Left lobe of liver (tissue), 2 donors: ENCODE data around the gene IL1RL2. TPM values are rescaled to one million over a fixed set of nuclear protein-coding genes. Genes with fewer than 3 reads are reported as not detected.

Experiments used
- ATAC-seq: fragments of 200-7000 bp; cut with Tn5 transposase; one replicate; pipeline ENCODE4 v1.9.1; 2020; ENCODE audit warnings: mild to moderate bottlenecking, moderate library complexity
- DNase-seq: peaks from one replicate; pipeline ENCODE4 v3.0.0-alpha.2; 2020; ENCODE audit warnings: low spot score
- total RNA-seq: library from RNA; stranded (reverse); gene quantifications from one replicate; pipeline ENCODE4 v1.2.1, GENCODE V29; 2021
- donor health status: DM: no; HTN: no; CAD: no; lungs with moderate emphysema.
- donor health status: DM: no; HTN: yes; CAD: no.

IL1RL2 gene
- total RNA-seq, 1 donor from 2014 or later, result 2.5 TPM

- ATAC-seq, result peak; percentile 74
- DNase-seq, result peak; percentile 46
Observed at GRCh38 chr2:102235491-102235890, 48.7 kb downstream of the IL1RL2 start.

GRCh38 chr2:102236132-102236531, 49.3 kb downstream of the IL1RL2 start:
- ATAC-seq (no peak), DNase-seq (peak; percentile 23)

GRCh38 chr2:102237176-102237575, 50.4 kb downstream of the IL1RL2 start:
- DNase-seq (peak; percentile 38), ATAC-seq (no peak)

DNA sequence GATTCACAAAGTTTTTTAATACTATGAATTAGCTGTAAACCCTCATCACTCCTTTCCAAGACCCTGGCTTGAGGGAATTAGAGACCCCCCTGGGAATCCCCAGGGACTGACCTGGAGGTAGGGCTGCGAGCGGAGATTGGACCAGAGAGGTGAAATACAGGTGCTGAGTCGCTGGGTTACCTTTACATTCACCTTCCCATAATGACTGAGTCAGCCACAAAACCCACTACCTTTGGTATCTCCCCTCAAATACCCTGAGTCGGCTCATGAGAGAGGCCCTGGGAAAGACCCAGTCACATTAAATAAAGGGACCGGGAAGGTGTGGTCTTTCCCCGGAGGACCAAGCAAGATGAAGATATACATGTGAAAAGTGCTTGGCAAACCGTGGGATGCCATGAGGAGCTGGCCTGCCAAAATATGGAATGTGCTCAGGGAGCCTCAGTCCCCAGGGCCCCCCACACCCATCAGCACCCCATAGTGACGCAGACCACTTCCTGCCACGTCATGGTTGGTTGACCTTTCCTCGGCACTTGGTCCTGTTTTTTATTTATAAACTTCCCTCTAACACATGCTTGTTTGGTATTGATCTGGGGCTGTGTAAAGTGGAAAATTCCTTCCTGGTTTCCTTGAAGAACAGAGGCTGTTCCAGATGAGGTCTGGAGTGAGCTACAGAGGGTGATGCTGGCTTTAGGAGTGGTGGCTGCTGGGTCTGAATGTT, 51.4 kb downstream of the IL1RL2 start:
- no peak for ATAC-seq
- peak; percentile 41 for DNase-seq

DNA sequence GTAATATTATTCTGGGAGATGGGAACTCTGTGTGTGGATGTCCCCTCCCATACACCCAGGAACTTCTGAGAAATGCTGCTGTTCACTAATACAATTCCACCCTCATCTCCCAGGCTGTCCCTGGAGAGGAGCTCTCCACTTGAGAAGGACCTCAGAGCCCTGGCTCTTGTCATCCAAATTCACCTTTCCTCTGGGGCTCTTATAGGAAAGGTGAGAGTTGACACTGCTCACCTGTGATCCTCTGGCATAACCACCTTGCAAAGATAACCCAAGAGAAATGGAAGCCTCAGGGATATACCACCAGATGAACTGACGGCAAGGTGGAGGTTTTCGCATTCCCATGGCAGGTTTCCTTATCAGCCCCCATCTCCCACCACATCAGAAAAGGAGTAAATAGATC, 52.0 kb downstream of the IL1RL2 start:
- DNase-seq (peak; percentile 28), ATAC-seq (no peak)

- DNase-seq (peak; percentile 44), ATAC-seq (no peak)
Observed at GRCh38 chr2:102239344-102239743, 52.5 kb downstream of the IL1RL2 start.

- peak; percentile 99 for ATAC-seq
Observed at GRCh38 chr2:102240640-102241370, 54.0 kb downstream of the IL1RL2 start.

DNA sequence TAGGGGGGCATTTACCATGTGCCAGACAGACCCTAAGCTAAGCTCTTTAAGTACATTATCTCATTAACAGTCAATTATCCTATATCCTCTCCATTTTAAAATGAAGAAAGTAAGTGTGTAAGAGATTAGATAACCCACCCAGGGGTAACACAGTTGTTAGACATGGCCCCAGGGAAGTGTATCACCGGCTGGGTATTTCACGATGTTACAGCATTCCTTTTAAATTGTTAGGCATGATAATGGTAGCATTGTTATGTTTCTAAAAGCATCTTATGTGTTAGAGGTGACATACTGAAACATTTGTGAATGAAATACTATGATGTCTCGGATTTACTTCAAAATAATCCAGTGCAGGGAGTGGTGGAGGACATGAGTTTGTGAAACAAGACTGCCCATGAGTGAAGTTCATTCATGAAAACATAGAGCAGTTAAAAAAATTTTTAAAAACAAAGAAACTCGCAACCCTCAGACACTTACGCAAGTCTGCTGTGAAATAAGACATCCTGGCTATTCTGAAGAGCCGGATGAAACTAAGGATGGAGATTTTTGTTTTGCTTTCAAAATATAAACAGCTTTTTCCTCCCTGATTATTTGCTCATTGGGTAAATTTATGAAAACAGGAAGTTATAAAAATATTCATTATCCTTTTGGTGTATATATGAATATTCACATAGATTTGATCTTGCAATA, 54.9 kb downstream of the IL1RL2 start:
- ATAC-seq, result no peak
- DNase-seq, result no peak

More at GRCh38 chr2:102240640-102241370, 54.0 kb downstream of the IL1RL2 start:
- DNase-seq, result peak; percentile 92

- ATAC-seq (no peak), DNase-seq (peak; percentile 38)
Observed at GRCh38 chr2:102245266-102246151, 58.7 kb downstream of the IL1RL2 start.

DNA sequence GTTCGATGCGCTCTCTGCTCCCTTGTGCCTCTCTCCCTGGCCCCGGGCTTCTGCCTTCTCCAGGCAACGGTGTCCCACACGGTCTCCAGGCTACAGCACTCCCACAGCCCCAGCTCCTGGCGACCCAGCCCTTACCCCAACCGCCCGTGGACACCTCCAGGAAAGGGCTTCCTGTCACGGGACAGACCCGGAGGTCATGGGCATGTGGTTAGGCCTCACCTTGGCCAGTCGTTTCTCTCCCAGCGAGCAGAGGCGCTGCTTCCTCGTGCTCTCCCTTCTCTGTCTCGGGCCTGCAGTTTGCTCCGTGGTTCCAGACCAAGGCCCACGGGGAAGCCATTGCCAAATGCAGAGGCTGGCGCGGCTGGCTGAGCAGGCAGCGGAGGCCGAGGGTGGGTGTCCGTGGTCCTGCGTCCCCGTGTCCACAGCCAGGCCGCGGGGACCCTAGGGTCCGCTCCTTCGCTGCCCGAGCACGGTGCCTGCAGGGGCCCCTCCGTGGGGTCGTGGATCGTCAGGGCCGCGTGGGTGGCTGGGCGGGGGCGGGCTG, 63.5 kb downstream of the IL1RL2 start:
- ATAC-seq (no peak), DNase-seq (peak; percentile 49)

- ATAC-seq (peak; percentile 93), DNase-seq (peak; percentile 76)
Observed at GRCh38 chr2:102251042-102251848, 64.4 kb downstream of the IL1RL2 start.

DNA sequence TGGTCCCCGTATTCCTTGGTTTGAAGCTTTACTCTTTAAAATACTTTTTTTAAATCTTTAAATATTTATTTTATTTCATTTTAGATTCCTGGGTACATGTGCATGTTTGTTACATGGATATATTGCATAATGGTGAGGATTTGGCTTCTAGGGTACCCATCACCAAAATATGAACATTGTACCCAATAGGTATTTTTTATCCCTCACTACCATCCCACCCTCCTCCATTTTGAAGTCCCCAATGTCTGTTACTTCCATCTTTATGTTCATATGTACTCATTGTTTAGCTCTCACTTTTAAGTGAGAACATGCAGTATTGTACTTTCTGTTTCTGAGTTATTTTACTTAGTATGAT, 65.0 kb downstream of the IL1RL2 start:
- no peak for ATAC-seq
- no peak for DNase-seq

GRCh38 chr2:102252236-102252635, 65.4 kb downstream of the IL1RL2 start:
- no peak for ATAC-seq
- no peak for DNase-seq

DNA sequence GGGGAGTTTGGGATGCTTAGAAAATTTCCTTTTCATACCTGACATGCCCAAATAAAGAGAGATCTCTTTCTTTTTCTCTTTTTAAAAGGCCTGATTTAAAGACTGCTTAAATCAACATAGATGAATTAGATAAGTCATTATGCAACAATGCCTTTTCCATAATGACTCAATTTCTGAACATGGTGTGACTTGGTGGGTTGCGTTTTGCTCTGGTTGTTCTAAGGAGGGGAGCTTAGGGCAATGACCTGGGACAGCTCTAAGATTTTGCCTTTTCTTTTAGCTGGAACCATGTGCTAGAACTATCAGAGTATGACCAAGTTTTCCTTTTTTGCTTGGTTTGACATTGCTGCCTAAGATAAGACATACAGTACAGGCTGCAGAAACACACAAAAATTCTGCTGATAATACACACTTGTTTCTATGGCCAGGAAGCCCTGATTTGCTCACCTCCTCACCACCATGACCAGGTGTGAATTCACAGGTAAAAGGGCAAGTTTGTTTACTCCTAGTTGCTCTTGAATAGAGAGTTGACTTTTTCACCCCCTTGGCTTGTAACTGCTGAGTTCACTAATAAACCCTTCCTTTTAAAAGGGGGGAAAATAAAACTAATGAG, 66.4 kb downstream of the IL1RL2 start:
- ATAC-seq (no peak), DNase-seq (no peak)

DNA sequence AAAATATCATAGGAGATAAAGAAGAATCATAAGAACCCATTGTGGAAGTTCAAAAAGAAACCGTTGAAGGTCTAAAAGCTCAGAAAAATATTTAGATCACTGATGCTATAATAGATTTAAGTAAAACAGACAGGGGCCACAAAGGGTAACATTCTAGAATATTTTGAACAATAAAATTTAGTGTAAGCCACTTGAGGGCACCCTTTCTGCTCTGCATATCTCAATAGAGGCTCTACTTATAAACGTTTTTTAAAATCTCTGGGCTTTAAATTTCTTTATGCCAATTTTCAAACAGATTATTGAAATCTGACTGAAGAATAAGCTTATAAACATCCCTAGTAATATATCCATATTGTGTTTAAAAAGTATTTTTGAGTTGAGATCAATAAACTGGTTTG, 66.9 kb downstream of the IL1RL2 start:
- ATAC-seq, result no peak
- DNase-seq, result no peak

DNA sequence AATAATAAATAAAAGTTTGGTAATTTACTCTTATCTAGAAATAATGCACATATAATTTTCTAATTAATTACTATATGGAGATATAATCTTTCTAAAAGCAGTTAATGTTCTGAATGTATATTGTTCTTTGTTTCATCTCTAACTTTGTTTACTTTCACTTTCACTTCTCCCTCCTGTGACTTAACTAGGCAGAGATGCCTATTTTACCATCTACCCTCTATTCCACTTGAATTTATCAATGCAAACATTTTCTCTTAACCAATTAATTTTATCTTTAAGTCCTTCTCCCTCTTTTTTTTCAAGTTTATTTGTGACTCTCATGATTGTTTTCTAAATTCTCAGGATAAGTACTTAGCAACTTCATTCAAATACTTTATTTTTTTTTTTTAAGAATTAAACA, 69.5 kb downstream of the IL1RL2 start:
- peak; percentile 32 for ATAC-seq
- DNase-seq, result no peak

DNA sequence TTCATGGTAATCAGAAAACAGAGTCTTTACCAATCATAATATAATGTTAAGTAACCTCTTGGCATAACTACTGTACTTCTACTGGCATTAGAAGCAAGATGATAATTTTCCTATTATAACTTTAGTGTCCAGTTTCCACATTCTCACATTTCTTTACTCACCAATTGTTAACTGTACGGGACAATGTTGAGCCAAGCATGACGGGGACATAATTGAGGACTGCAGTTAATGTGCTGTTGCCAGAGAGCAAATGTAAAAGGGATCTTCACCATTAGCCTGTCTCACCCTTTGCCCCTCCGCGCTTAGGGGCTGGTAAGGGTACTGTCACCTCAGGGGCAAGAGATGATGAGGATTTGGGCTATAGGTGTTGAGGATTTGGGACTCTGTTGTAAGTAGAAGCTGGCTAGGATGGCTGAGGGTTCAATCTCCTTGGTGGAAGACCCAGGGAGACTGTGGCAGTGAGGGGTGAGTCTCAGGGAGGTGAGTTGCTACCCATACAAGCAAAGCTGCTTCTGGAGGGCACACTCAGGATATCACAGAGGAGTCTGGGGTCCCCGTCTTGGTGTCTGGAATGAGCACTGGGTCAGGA, 70.1 kb downstream of the IL1RL2 start:
- peak; percentile 46 for DNase-seq
- ATAC-seq, result no peak

DNA sequence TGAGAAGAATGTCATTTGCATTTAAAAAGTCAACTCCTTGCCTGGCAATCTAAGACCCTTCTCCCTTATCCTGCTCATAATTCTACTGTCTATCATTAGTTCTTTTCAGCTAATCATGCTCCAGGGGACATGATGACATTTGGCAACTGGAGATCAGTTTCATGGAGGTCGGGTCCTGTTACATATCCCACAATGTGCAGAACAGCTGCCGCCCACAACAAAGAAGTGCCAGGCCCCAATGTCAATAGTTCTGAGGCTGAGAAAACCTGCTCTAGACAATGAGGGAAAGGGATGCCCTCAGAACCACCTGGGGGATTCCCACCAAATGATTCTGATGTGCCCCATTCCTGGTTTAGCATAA, 71.2 kb downstream of the IL1RL2 start:
- ATAC-seq (no peak), DNase-seq (no peak)
